Measurements from ENCODE around the gene YEATS4. TPM values are rescaled to one million over a fixed set of nuclear protein-coding genes. Genes with fewer than 3 reads are reported as not detected.

YEATS4 gene
- total RNA-seq, 1 experiment from 2014 or later = 37.1 TPM

DNA sequence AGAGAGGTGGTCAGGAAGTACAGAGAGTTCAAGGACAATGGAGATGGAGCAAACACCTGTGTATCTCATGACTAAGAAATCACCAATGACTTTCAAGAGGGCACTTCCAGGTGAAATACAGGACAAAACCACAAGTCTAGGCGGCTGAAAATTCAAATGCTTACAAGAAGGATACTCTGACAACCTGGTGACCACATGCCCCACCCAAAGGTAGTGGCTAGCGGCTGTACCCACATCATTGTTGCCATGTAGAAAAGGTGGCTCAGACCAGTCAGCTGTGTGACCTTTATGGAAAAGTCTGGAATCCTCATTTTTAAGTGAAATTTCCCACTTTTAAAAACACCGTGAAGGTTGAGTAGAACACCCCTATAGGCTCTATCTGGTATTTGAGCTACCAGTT is 62.0 kb downstream of the YEATS4 start:
- ChIA-PET CTCF (no interaction called here), POLR2A (no interaction called here)
- TF ChIP-seq TP53 (CRISPR knock-in tag; IDR thresholded peaks at IDR 0.05) (no peak), NFE2L1 (CRISPR knock-in tag; IDR thresholded peaks at IDR 0.05) (no peak)
- TF ChIP-seq, protein P1, sequence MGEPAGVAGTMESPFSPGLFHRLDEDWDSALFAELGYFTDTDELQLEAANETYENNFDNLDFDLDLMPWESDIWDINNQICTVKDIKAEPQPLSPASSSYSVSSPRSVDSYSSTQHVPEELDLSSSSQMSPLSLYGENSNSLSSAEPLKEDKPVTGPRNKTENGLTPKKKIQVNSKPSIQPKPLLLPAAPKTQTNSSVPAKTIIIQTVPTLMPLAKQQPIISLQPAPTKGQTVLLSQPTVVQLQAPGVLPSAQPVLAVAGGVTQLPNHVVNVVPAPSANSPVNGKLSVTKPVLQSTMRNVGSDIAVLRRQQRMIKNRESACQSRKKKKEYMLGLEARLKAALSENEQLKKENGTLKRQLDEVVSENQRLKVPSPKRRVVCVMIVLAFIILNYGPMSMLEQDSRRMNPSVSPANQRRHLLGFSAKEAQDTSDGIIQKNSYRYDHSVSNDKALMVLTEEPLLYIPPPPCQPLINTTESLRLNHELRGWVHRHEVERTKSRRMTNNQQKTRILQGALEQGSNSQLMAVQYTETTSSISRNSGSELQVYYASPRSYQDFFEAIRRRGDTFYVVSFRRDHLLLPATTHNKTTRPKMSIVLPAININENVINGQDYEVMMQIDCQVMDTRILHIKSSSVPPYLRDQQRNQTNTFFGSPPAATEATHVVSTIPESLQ (CRISPR knock-in tag; IDR thresholded peaks at IDR 0.05) = no peak
- TF ChIP-seq, protein P2, sequence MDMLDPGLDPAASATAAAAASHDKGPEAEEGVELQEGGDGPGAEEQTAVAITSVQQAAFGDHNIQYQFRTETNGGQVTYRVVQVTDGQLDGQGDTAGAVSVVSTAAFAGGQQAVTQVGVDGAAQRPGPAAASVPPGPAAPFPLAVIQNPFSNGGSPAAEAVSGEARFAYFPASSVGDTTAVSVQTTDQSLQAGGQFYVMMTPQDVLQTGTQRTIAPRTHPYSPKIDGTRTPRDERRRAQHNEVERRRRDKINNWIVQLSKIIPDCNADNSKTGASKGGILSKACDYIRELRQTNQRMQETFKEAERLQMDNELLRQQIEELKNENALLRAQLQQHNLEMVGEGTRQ (CRISPR knock-in tag; IDR thresholded peaks at IDR 0.05) = no peak
- TF ChIP-seq, protein P3, sequence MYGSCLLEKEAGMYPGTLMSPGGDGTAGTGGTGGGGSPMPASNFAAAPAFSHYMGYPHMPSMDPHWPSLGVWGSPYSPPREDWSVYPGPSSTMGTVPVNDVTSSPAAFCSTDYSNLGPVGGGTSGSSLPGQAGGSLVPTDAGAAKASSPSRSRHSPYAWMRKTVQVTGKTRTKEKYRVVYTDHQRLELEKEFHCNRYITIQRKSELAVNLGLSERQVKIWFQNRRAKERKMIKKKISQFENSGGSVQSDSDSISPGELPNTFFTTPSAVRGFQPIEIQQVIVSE (CRISPR knock-in tag; IDR thresholded peaks at IDR 0.05; ENCODE audit: borderline replicate concordance) = no peak
- no peaks in the 10 kb centered on the region for H3K36me3 Mint-ChIP-seq
- peaks cover 3% of the 10 kb centered on the region for H3K4me1 Mint-ChIP-seq
- peaks cover 5% of the 10 kb centered on the region; the same call in 1 of the 2 replicates for H3K9me3 Mint-ChIP-seq
- no peak overlapping the region for H3K4me3 Mint-ChIP-seq
- H3K27ac Mint-ChIP-seq = no peak overlapping the region
- ATAC-seq (no peak), DNase-seq (ENCODE audit: low spot score) (no peak)
- no peaks in the 10 kb centered on the region for H3K27me3 Mint-ChIP-seq (ENCODE audit: low read depth)

DNA sequence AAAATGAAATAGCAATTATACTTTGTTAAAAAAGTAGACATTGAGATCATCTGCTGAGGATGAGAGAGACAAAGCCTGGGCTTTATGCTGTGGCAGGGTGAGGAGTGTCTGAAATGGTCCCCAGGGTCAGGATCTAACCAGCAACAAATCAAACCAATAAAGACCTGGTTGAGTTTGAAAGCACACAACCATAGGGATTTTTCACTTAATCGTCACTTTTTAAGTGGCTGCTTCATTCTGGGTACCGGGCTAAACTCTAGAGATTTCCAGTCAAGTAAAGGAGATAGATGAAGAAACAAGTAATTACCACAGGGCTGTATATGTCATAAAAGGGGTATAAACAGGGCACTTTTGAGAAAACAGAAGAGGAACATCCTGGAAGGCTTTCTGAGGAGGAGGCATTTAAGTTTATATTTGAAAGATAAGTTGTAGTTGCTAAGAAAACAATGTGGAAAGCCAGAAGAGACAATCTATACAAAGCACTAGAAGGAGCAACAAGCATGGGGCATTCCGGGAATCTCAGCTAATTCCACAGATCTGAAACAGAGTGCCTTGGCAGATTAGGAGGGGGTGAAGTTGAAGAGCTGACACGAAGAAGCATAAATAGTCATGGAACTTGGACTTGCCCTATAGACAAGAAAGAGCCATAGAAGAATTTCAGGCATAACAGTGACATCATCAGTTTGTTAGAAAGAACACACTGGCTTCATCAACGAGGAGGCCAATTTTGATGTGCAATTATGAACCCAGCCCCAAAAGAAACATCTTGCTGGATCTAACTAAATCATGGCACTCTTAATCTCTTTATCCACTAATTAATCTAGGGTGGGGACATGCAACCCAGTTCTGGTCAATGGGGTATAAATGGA is 63.7 kb downstream of the YEATS4 start:
- H3K4me1 Mint-ChIP-seq = 0 out of 2 replicates have a peak, but pooled peaks cover 2% of the 10 kb centered on the region
- no peak for DNase-seq (ENCODE audit: low spot score)
- H3K27ac Mint-ChIP-seq = no peak overlapping the region
- H3K27me3 Mint-ChIP-seq (ENCODE audit: low read depth) = no peaks in the 10 kb centered on the region
- no peaks in the 10 kb centered on the region for H3K36me3 Mint-ChIP-seq
- ChIA-PET CTCF (no interaction called here), POLR2A (no interaction called here)
- no peak overlapping the region for H3K4me3 Mint-ChIP-seq
- ATAC-seq = no peak
- H3K9me3 Mint-ChIP-seq = peaks cover 5% of the 10 kb centered on the region; the same call in 1 of the 2 replicates
- TF ChIP-seq MYBL2 (CRISPR knock-in tag; IDR thresholded peaks at IDR 0.05) (no peak), CREM (CRISPR knock-in tag; IDR thresholded peaks at IDR 0.05) (no peak), HMGA2 (CRISPR knock-in tag; IDR thresholded peaks at IDR 0.05) (no peak), KAT7 (CRISPR knock-in tag; IDR thresholded peaks at IDR 0.05; ENCODE audit: borderline replicate concordance) (no peak), GRHL2 (CRISPR knock-in tag; IDR thresholded peaks at IDR 0.05; ENCODE audit: insufficient replicate concordance, severe bottlenecking) (no peak), ATF1 (CRISPR knock-in tag; IDR thresholded peaks at IDR 0.05) (no peak), CREB1 (CRISPR knock-in tag; IDR thresholded peaks at IDR 0.05) (no peak)
- TF ChIP-seq, protein P4, sequence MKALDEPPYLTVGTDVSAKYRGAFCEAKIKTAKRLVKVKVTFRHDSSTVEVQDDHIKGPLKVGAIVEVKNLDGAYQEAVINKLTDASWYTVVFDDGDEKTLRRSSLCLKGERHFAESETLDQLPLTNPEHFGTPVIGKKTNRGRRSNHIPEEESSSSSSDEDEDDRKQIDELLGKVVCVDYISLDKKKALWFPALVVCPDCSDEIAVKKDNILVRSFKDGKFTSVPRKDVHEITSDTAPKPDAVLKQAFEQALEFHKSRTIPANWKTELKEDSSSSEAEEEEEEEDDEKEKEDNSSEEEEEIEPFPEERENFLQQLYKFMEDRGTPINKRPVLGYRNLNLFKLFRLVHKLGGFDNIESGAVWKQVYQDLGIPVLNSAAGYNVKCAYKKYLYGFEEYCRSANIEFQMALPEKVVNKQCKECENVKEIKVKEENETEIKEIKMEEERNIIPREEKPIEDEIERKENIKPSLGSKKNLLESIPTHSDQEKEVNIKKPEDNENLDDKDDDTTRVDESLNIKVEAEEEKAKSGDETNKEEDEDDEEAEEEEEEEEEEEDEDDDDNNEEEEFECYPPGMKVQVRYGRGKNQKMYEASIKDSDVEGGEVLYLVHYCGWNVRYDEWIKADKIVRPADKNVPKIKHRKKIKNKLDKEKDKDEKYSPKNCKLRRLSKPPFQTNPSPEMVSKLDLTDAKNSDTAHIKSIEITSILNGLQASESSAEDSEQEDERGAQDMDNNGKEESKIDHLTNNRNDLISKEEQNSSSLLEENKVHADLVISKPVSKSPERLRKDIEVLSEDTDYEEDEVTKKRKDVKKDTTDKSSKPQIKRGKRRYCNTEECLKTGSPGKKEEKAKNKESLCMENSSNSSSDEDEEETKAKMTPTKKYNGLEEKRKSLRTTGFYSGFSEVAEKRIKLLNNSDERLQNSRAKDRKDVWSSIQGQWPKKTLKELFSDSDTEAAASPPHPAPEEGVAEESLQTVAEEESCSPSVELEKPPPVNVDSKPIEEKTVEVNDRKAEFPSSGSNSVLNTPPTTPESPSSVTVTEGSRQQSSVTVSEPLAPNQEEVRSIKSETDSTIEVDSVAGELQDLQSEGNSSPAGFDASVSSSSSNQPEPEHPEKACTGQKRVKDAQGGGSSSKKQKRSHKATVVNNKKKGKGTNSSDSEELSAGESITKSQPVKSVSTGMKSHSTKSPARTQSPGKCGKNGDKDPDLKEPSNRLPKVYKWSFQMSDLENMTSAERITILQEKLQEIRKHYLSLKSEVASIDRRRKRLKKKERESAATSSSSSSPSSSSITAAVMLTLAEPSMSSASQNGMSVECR (CRISPR knock-in tag; IDR thresholded peaks at IDR 0.05; ENCODE audit: borderline replicate concordance) = no peak
- TF ChIP-seq, protein P5, sequence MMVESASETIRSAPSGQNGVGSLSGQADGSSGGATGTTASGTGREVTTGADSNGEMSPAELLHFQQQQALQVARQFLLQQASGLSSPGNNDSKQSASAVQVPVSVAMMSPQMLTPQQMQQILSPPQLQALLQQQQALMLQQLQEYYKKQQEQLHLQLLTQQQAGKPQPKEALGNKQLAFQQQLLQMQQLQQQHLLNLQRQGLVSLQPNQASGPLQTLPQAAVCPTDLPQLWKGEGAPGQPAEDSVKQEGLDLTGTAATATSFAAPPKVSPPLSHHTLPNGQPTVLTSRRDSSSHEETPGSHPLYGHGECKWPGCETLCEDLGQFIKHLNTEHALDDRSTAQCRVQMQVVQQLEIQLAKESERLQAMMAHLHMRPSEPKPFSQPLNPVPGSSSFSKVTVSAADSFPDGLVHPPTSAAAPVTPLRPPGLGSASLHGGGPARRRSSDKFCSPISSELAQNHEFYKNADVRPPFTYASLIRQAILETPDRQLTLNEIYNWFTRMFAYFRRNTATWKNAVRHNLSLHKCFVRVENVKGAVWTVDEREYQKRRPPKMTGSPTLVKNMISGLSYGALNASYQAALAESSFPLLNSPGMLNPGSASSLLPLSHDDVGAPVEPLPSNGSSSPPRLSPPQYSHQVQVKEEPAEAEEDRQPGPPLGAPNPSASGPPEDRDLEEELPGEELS (CRISPR knock-in tag; IDR thresholded peaks at IDR 0.05) = no peak
- TF ChIP-seq, protein P6, sequence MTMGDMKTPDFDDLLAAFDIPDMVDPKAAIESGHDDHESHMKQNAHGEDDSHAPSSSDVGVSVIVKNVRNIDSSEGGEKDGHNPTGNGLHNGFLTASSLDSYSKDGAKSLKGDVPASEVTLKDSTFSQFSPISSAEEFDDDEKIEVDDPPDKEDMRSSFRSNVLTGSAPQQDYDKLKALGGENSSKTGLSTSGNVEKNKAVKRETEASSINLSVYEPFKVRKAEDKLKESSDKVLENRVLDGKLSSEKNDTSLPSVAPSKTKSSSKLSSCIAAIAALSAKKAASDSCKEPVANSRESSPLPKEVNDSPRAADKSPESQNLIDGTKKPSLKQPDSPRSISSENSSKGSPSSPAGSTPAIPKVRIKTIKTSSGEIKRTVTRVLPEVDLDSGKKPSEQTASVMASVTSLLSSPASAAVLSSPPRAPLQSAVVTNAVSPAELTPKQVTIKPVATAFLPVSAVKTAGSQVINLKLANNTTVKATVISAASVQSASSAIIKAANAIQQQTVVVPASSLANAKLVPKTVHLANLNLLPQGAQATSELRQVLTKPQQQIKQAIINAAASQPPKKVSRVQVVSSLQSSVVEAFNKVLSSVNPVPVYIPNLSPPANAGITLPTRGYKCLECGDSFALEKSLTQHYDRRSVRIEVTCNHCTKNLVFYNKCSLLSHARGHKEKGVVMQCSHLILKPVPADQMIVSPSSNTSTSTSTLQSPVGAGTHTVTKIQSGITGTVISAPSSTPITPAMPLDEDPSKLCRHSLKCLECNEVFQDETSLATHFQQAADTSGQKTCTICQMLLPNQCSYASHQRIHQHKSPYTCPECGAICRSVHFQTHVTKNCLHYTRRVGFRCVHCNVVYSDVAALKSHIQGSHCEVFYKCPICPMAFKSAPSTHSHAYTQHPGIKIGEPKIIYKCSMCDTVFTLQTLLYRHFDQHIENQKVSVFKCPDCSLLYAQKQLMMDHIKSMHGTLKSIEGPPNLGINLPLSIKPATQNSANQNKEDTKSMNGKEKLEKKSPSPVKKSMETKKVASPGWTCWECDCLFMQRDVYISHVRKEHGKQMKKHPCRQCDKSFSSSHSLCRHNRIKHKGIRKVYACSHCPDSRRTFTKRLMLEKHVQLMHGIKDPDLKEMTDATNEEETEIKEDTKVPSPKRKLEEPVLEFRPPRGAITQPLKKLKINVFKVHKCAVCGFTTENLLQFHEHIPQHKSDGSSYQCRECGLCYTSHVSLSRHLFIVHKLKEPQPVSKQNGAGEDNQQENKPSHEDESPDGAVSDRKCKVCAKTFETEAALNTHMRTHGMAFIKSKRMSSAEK (CRISPR knock-in tag; IDR thresholded peaks at IDR 0.05; ENCODE audit: borderline replicate concordance) = no peak
- TF ChIP-seq, protein P7, sequence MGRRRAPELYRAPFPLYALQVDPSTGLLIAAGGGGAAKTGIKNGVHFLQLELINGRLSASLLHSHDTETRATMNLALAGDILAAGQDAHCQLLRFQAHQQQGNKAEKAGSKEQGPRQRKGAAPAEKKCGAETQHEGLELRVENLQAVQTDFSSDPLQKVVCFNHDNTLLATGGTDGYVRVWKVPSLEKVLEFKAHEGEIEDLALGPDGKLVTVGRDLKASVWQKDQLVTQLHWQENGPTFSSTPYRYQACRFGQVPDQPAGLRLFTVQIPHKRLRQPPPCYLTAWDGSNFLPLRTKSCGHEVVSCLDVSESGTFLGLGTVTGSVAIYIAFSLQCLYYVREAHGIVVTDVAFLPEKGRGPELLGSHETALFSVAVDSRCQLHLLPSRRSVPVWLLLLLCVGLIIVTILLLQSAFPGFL (CRISPR knock-in tag; IDR thresholded peaks at IDR 0.05; ENCODE audit: borderline replicate concordance) = no peak
